ENCODE results near the gene ETV4. TPM values are rescaled to one million over a fixed set of nuclear protein-coding genes. Genes with fewer than 3 reads are reported as not detected.

The ETV4 gene
- total and polyA plus RNA-seq, 2 donors (not counting 1 experiment from before 2014, with no cell fraction given): not detected

GRCh38 chr17:43574896-43575525 is 28.9 kb upstream of the ETV4 start:
- DNase-seq: no peak
- TF ChIP-seq EZH2 (IDR thresholded peaks at IDR 0.05; ENCODE audit: borderline replicate concordance, insufficient read depth, low read depth, low read length, poor library complexity, severe bottlenecking): no peak
- TF ChIP-seq, protein P1, sequence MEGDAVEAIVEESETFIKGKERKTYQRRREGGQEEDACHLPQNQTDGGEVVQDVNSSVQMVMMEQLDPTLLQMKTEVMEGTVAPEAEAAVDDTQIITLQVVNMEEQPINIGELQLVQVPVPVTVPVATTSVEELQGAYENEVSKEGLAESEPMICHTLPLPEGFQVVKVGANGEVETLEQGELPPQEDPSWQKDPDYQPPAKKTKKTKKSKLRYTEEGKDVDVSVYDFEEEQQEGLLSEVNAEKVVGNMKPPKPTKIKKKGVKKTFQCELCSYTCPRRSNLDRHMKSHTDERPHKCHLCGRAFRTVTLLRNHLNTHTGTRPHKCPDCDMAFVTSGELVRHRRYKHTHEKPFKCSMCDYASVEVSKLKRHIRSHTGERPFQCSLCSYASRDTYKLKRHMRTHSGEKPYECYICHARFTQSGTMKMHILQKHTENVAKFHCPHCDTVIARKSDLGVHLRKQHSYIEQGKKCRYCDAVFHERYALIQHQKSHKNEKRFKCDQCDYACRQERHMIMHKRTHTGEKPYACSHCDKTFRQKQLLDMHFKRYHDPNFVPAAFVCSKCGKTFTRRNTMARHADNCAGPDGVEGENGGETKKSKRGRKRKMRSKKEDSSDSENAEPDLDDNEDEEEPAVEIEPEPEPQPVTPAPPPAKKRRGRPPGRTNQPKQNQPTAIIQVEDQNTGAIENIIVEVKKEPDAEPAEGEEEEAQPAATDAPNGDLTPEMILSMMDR (IDR thresholded peaks at IDR 0.05): no peak
- Mint-ChIP-seq H3K9me3 (ENCODE audit: insufficient read depth) (no peaks in the 10 kb centered on the region), H3K4me3 (no peak overlapping the region), H3K4me1 (peaks cover 24% of the 10 kb centered on the region), H3K27ac (no peak overlapping the region), H3K27me3 (peaks cover 9% of the 10 kb centered on the region)
- no peak overlapping the region for H3K27ac ChIP-seq (ENCODE audit: low read length in 2 of 2)
- ChIA-PET CTCF (interaction anchor here (0.7 to 9.1 kb wide), 8 partner anchors 9 to 271 kb away, joined by 3 to 153 read pairs (median 4); partner anchors contain the start of gene SOST), POLR2A (no interaction called here)
- H4K20me1 ChIP-seq (ENCODE audit: control insufficient read depth, insufficient read depth, low read length, poor library complexity, severe bottlenecking): no peaks in the 10 kb centered on the region
- H3K4me3 ChIP-seq (ENCODE audit: control extremely low read depth in 1 of 5, extremely low read depth in 1 of 5, insufficient read depth in 1 of 5, low read depth in 2 of 5, low read length in 4 of 5): no peak overlapping the region
- no peaks in the 10 kb centered on the region for H3K79me2 ChIP-seq (ENCODE audit: control insufficient read depth, insufficient read depth, low read length)
- WGBS (ENCODE audit: insufficient coverage): 8% methylated on average over 2 of the region's 5 CpGs
- no peaks in the 10 kb centered on the region for H3K36me3 ChIP-seq (replicated peaks in 1 of 2; ENCODE audit: control extremely low read depth in 1 of 2, control insufficient read depth in 1 of 2, extremely low read depth in 1 of 2, insufficient read depth in 2 of 2, low read length in 1 of 2)
- no peaks in the 10 kb centered on the region for H3K9me3 ChIP-seq (ENCODE audit: control extremely low read depth in 1 of 3, control insufficient read depth in 2 of 3, insufficient read depth in 1 of 3, low read length in 2 of 3)
- intact Hi-C loops (cut with micrococcal nuclease): loop anchor here (10.0 kb wide), 1 partner anchor 180 kb away; the partner anchor contains the start of gene ARL4D
- no peak for ATAC-seq (ENCODE audit: low read depth)
- no peak overlapping the region for H2AFZ ChIP-seq (ENCODE audit: insufficient read depth, low read depth, low read length, poor library complexity, severe bottlenecking)
- peaks cover 22 to 25% of the 10 kb centered on the region in 2 donors for H3K4me1 ChIP-seq (ENCODE audit: control insufficient read depth in 2 of 2, insufficient read depth in 2 of 2, low read length in 2 of 2)
- H3K9ac ChIP-seq (ENCODE audit: low read length): no peak overlapping the region
- H3K27me3 ChIP-seq (replicated peaks in 1 of 4; ENCODE audit: control extremely low read depth in 1 of 4, control insufficient read depth in 3 of 4, insufficient read depth in 4 of 4, low read length in 3 of 4): peaks cover 0 to 15% (median 0%) of the 10 kb centered on the region in 4 experiments
- H3K4me2 ChIP-seq (replicated peaks; ENCODE audit: low read depth, low read length, poor library complexity, severe bottlenecking): no peak overlapping the region

DNA sequence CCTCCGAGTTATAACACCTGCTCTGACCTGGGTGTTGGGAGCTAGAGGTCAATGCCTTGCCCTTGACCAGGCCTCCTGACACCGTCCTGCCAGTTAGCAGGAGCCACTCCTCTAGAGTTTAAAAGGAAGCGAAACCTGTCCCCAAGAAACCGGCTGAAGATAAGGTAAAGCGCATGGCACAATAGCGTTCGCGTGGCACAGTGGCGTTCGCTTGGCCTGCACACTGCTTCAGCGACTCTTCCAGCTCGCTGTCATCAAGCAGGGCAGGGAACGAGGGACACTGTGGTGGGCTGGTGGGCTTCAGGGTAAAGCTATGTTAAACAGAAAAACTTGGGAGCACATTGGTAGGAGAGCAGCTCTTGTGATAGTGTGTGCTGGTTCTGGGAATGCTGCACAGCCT is 28.2 kb upstream of the ETV4 start:
- Mint-ChIP-seq H3K9me3 (ENCODE audit: insufficient read depth) (no peaks in the 10 kb centered on the region), H3K4me1 (peaks cover 20% of the 10 kb centered on the region), H3K4me3 (no peak overlapping the region), H3K27ac (no peak overlapping the region), H3K27me3 (peaks cover 9% of the 10 kb centered on the region)
- Histone ChIP-seq H3K9me3 (ENCODE audit: control extremely low read depth in 1 of 3, control insufficient read depth in 2 of 3, insufficient read depth in 1 of 3, low read length in 2 of 3) (no peaks in the 10 kb centered on the region), H3K4me2 (replicated peaks; ENCODE audit: low read depth, low read length, poor library complexity, severe bottlenecking) (no peak overlapping the region), H3K27me3 (replicated peaks in 1 of 4; ENCODE audit: control extremely low read depth in 1 of 4, control insufficient read depth in 3 of 4, insufficient read depth in 4 of 4, low read length in 3 of 4) (peaks cover 0 to 15% (median 0%) of the 10 kb centered on the region in 4 experiments), H4K20me1 (ENCODE audit: control insufficient read depth, insufficient read depth, low read length, poor library complexity, severe bottlenecking) (no peaks in the 10 kb centered on the region), H3K9ac (ENCODE audit: low read length) (no peak overlapping the region), H3K36me3 (replicated peaks in 1 of 2; ENCODE audit: control extremely low read depth in 1 of 2, control insufficient read depth in 1 of 2, extremely low read depth in 1 of 2, insufficient read depth in 2 of 2, low read length in 1 of 2) (no peaks in the 10 kb centered on the region), H3K4me3 (ENCODE audit: control extremely low read depth in 1 of 5, extremely low read depth in 1 of 5, insufficient read depth in 1 of 5, low read depth in 2 of 5, low read length in 4 of 5) (no peak overlapping the region), H3K27ac (ENCODE audit: low read length in 2 of 2) (no peak overlapping the region), H2AFZ (ENCODE audit: insufficient read depth, low read depth, low read length, poor library complexity, severe bottlenecking) (no peak overlapping the region), H3K4me1 (ENCODE audit: control insufficient read depth in 2 of 2, insufficient read depth in 2 of 2, low read length in 2 of 2) (peaks cover 17 to 19% of the 10 kb centered on the region in 2 donors), H3K79me2 (ENCODE audit: control insufficient read depth, insufficient read depth, low read length) (no peaks in the 10 kb centered on the region)
- ATAC-seq (ENCODE audit: low read depth) (no peak), DNase-seq (no peak)
- WGBS (ENCODE audit: insufficient coverage): 81% methylated on average over 12 of the region's 13 CpGs
- POLR2A ChIA-PET: no interaction called here
- intact Hi-C loops (cut with micrococcal nuclease): loop anchor here (10.0 kb wide), 1 partner anchor 180 kb away; the partner anchor contains the start of gene ARL4D
- CTCF ChIA-PET: interaction anchor here (0.8 to 9.1 kb wide), 7 partner anchors 40 to 272 kb away, joined by 3 to 153 read pairs (median 3); partner anchors contain the start of gene SOST
- no peak for TF ChIP-seq EZH2 (IDR thresholded peaks at IDR 0.05; ENCODE audit: borderline replicate concordance, insufficient read depth, low read depth, low read length, poor library complexity, severe bottlenecking)
- TF ChIP-seq, protein P1 (IDR thresholded peaks at IDR 0.05): no peak
